ENCODE data around the gene CAV1.
A peak's percentile ranks its signal among the peaks of the same experiment; 100 is the strongest.

Gene CAV1

GRCh38 chr7:116503835-116504234 lies 21.0 kb upstream of the CAV1 start:
- DNase-seq (ENCODE audit: low read depth), result no peak

- DNase-seq (ENCODE audit: low read depth), result no peak
Measured at GRCh38 chr7:116505278-116505677, 19.6 kb upstream of the CAV1 start.

- DNase-seq (ENCODE audit: low read depth), result no peak
Measured at GRCh38 chr7:116505823-116506222, 19.0 kb upstream of the CAV1 start.

GRCh38 chr7:116509982-116510579 lies 14.8 kb upstream of the CAV1 start:
- no peak for DNase-seq (ENCODE audit: low read depth)

- DNase-seq (ENCODE audit: low read depth), result no peak
Measured at GRCh38 chr7:116510795-116511194, 14.0 kb upstream of the CAV1 start.

- DNase-seq (ENCODE audit: low read depth), result no peak
Measured at GRCh38 chr7:116511552-116512519, 13.0 kb upstream of the CAV1 start.

- no peak for DNase-seq (ENCODE audit: low read depth)
Measured at GRCh38 chr7:116512520-116513188, 12.2 kb upstream of the CAV1 start.

GRCh38 chr7:116515584-116515983 lies 9.3 kb upstream of the CAV1 start:
- no peak for DNase-seq (ENCODE audit: low read depth)

GRCh38 chr7:116516324-116516723 lies 8.5 kb upstream of the CAV1 start:
- no peak for DNase-seq (ENCODE audit: low read depth)

GRCh38 chr7:116517626-116518025 lies 7.2 kb upstream of the CAV1 start:
- no peak for DNase-seq (ENCODE audit: low read depth)

GRCh38 chr7:116518961-116519360 lies 5.9 kb upstream of the CAV1 start:
- no peak for DNase-seq (ENCODE audit: low read depth)

GRCh38 chr7:116521046-116521664 lies 3.7 kb upstream of the CAV1 start:
- no peak for DNase-seq (ENCODE audit: low read depth)

- peak; percentile 66 for DNase-seq (ENCODE audit: low read depth)
Measured at GRCh38 chr7:116522247-116522646, 2.6 kb upstream of the CAV1 start.

GRCh38 chr7:116524221-116524608 lies 621 bp upstream of the CAV1 start:
- no peak for DNase-seq (ENCODE audit: low read depth)

GRCh38 chr7:116525298-116525912 lies 569 bp downstream of the CAV1 start:
- DNase-seq (ENCODE audit: low read depth), result no peak

GRCh38 chr7:116525913-116526861 lies 1.4 kb downstream of the CAV1 start:
- DNase-seq (ENCODE audit: low read depth), result peak; percentile 79

GRCh38 chr7:116526897-116527296 lies 2.1 kb downstream of the CAV1 start:
- DNase-seq (ENCODE audit: low read depth), result no peak

- DNase-seq (ENCODE audit: low read depth), result no peak
Measured at GRCh38 chr7:116527521-116527920, 2.7 kb downstream of the CAV1 start.

GRCh38 chr7:116528008-116528789 lies 3.4 kb downstream of the CAV1 start:
- peak; percentile 88 for DNase-seq (ENCODE audit: low read depth)

- DNase-seq (ENCODE audit: low read depth), result no peak
Measured at GRCh38 chr7:116529250-116529649, 4.4 kb downstream of the CAV1 start.
